ENCODE results near the gene ARV1.
"Not testable (repeated sequence)": the region's sequence is repeated elsewhere in the genome, so short reads cannot be mapped to it uniquely, and the experiment has no call there.

ARV1 gene

DNA sequence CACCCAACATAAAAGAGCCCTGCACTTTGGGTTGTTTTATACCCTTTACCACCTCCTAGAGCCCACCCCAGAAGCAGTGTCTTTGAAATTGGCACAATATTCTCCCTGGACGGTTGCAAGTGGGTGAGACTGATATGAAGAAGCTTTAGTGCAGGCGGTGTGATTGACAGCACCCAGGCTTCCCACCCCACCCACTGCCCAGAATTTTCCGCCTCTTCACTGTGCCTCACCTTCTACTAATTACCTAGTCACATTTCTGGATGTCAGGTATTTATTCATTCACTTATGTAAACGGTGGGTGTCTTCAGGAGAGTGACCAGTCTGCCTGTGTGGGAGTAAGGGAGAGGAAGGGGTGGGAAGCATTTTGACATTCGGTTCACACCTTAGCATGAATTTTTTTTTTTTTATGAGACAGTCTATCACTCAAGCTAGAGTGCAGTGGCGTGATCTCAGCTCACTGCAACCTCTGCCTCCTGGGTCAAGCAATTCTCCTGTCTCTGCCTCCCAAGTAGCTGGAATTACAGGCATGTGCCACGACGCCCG is 62.9 kb downstream of the ARV1 start:
- DNase-seq (ENCODE audit: low read depth, low spot score) = no peak

DNA sequence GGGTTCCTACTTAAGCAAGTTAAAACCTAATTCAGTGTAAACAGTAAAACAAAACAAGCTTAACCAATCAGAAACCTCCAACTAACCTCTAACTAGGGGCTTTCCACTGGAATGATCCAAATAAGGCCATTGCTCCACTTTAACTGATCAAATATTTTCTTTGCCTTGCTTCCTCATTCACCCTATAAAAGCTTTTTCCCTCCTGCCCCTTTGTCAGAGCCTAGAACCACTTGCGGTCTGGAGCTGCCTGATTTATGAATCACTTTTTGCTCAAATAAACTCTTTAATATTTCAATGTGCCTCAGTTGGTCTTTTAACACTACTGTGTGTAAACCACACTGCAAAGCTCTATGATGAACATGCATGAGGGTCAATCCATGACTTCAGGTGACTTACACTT is 65.7 kb downstream of the ARV1 start:
- DNase-seq (ENCODE audit: low read depth, low spot score) = no peak

DNA sequence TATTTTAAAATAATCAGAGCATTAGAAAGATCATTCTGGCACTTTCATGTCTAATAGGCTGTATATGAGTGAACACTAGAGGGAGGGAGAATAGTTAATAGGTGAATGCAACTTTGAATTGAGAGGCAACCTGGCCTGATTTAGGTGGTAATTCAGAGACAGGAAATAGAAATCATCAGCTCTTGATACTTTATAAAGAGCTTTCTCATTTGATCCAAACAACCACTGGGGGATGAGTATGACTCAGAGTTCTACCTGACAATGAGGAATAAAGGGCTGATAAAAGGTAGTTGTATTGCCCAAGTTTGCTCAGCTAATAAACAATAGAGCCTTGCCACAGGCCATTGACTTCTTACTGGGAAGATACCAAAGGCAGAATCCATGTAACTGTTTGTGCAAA is 66.4 kb downstream of the ARV1 start:
- no peak for DNase-seq (ENCODE audit: low read depth, low spot score)

DNA sequence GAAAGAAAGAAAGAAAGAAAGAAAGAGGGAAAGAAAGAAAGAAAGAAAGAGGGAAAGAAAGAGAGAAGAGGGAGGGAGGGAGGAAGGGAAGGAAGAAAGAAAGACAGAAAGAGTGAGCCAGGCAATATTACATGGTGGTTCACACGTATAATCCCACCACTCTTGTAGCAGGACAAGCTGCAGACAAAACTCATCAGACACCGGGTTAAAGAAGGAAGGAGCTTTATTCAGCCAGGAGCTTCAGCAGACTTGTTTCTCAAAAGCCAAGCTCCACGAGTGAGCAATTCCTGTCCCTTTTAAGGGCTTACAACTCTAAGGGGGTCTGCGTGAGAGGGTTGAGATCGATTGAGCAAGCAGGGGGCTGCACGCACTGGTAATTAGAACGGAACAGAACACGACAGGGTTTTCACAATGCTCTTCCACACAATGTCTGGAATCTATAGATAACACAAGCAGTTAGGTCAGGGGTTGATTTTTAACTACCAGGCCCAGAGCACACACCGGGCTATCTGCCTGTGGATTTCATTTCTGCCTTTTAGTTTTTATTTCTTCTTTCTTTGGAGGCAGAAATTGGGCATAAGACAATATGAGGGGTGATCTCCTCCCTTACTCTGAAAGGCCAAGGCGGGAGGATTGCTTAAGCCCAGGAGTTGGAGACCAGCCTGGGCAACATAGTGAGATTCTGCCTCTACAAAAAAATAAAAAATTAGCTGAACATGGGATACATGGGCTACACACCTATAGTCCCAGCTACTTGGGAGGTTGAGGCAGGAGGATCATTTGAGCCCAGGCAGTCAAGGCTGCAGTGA is 67.2 kb downstream of the ARV1 start:
- DNase-seq (ENCODE audit: low read depth, low spot score) = not testable (repeated sequence)

DNA sequence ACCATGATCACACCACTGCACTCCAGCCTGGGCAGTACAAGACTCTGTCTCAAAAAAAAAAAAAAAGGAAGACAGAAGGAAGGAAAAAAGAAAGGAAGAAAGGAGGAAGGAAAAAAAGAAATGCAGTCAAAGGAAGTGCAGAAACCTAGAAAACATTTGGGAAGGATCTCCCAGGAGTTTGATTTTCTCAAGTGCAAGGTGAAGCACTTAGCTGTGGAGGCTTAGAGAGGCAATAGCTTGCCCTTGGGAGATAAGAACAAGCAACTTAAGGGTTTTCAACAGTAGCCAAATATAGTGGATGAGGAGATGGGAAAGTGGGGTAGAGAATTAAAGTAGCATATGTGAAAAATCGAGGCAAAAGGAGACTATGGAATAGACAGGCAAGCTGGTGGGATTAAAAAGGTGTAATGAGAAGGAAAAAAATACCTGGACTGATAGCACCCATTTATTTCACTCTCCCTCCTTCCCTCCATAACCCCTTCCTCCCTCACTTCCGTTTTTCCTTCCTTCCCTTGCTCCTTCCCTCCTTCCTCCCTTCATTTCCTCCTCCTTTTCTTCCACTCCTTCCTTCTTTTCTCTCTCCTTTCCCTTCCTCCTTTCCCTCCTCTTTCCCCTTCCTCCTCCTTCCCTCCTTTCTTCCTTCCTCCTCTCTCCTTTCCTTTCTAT is 68.0 kb downstream of the ARV1 start:
- DNase-seq (ENCODE audit: low read depth, low spot score) = no peak

DNA sequence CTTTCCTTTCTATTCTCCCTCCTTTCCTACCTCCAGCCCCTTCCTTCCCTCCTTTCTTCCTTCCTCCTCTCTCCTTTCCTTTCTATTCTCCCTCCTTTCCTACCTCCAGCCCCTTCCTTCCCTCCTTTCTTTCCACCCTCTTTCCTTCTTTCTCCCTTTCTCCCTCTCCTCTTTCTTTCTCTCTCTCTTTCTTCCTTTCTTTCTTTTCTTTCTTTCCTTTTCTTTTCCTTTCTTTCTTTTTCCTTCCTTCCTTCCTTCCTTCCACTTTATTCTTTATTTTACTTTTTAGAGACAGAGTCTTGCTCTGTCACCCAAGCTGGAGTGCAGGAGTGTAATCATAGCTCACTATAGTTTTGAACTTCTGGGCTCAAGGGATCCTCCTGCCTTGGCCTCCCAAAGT is 68.6 kb downstream of the ARV1 start:
- not testable (repeated sequence) for DNase-seq (ENCODE audit: low read depth, low spot score)

DNA sequence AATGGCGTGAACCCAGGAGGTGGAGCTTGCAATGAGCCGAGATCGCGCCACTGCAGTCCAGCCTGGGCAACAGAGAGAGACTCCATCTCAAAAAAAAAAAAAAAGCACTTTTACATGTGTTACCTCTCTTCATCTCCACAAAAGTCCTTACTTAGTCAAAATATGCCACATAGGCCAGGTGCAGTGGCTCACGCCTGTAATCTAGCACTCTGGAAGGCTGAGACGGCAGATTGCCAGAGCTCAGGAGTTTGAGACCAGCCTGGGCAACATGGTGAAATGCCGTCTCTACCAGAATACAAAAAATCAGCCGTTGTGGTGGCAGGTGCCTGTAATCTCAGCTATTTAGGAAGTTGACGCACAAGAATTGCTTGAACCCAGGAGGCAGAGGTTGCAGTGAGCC is 69.5 kb downstream of the ARV1 start:
- not testable (repeated sequence) for DNase-seq (ENCODE audit: low read depth, low spot score)

DNA sequence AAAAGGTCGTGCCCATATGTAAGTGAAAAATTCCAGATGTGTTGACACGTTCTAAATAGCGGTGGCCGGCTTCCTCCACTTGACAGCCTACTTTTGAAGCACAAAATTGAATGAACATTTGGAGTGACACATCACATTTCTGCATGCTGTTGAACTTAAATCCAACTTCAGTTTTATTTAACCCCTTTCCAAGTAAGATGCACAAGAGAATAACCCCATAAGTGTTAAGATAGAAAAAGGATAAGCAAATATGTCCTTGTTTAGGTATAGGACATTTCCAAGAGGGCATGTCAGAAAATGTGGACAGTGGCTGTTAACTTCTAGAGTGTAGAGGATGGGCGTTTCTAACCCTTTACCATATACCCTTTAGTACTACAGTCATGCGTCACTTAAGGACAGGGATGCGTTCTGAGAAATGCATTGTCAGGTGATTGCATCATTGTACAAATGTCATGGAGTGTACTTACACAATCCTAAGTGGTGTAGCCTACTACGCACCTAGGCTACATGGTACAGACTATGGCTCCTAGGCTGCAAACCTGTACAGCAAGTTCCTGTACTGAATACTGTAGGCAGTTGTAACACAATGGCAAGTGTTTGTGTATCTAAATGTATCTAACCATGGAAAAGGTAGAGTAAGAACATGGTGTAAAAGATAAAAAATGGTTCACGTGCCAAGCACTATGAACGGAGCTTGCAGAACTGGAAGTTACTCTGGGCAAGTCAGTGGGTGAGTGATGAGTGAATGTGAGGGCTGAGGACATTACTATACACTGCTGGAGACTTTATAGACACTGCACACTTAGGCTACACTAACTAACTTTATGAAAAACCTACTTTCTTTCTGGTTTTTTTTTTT is 70.5 kb downstream of the ARV1 start:
- no peak for DNase-seq (ENCODE audit: low read depth, low spot score)
